ENCODE measurements around the gene EEF2. TPM values are rescaled to one million over a fixed set of nuclear protein-coding genes. Genes with fewer than 3 reads are reported as not detected.
"Not testable (repeated sequence)": the region's sequence is repeated elsewhere in the genome, so short reads cannot be mapped to it uniquely, and the experiment has no call there.

Gene EEF2
- polyA plus RNA-seq, 4 donors, result 1,542 to 1,906 (median 1,629) TPM

DNA sequence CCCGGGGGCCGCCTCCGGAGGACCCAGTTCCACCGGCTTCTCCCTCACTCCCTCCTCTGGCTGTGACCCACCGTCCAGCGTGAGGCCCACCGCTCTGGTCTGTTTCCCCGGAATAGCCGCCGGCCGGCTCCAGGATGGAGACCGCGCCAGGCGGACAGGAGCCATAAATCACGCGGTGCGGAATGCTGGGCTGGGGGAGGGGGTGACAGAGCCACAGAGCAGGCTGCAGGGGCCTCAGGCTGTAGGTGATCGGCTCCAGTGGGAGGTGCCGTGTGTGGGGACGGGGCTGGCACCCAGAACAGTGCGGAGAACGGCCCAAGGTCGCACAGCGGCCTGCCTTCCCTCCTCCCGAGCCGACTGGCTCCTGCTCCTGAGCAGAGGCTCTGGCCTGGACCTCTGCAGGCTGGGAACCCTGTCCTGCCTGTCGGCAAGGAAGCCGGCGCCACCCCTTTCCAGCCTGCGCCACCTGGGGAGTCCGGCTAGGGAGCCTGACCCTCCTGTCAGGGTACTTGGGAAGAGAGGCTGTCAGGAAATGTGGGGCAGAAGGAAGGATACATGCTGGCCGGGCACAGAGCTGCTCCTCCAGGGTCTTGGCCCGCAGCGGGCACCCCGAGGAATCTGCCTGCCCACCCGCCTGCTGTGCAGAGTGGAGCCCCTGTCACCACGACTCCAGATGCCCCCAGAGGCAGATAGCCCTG is 30.6 kb upstream of the EEF2 start:
- DNase-seq (ENCODE audit: low read depth in 4 of 4, low spot score in 3 of 4), result peak; percentile 68 to 83 (median 75)

DNA sequence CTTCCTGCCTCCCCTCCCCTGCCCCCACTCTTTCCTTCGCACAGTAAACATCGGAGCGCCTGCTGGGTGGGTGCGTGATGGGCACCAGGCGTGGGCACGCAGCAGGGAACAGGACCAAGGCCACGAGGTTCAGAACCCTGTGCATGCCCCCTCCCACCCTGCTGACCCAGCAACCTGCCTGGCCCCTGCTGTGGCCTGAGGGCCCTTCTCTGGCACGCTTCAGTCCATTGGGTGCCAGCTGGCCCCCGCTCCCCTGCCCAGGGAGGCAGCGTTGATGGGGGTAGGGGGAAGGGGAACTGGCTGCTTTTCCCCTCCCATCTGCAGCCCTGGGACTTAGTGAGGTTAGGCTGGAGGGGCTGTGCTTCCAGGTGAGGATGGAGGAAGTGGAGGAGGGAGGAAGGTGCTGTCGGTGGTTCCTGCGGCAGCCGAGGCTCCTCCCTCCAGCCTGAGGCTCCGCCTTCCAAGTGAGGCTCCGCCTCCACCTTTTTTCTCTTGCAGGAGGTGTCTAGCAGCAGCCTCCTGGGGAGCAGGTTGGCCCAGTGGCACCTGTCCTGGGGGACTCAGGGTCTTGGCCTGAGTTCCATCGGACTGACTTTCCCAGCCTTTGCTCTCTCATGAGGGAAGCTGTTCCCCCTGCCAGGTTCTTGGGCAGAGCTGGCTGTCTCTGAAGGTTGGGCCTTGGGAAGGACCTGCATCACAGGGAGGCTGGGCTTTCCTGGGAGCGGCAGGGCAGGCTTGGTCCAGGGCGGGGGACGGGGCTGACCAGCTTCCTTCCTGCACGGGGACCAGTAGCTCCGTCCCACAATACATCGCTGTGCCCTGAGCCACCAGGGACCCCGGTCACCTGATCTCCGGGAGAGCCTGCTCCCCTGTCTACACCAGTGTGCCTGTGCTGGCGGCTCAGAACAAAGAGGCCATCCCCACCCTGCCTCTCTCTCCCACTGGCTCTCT is 29.6 kb upstream of the EEF2 start:
- peak in 1 of 4 donors; percentile 34 for DNase-seq (ENCODE audit: low read depth in 4 of 4, low spot score in 3 of 4)

GRCh38 chr19:4013886-4014540 is 28.8 kb upstream of the EEF2 start:
- DNase-seq (ENCODE audit: low read depth in 4 of 4, low spot score in 3 of 4), result no peak

- no peak for DNase-seq (ENCODE audit: low read depth in 4 of 4, low spot score in 3 of 4)
These were observed 27.8 kb upstream of the EEF2 start for GRCh38 chr19:4012975-4013634.

DNA sequence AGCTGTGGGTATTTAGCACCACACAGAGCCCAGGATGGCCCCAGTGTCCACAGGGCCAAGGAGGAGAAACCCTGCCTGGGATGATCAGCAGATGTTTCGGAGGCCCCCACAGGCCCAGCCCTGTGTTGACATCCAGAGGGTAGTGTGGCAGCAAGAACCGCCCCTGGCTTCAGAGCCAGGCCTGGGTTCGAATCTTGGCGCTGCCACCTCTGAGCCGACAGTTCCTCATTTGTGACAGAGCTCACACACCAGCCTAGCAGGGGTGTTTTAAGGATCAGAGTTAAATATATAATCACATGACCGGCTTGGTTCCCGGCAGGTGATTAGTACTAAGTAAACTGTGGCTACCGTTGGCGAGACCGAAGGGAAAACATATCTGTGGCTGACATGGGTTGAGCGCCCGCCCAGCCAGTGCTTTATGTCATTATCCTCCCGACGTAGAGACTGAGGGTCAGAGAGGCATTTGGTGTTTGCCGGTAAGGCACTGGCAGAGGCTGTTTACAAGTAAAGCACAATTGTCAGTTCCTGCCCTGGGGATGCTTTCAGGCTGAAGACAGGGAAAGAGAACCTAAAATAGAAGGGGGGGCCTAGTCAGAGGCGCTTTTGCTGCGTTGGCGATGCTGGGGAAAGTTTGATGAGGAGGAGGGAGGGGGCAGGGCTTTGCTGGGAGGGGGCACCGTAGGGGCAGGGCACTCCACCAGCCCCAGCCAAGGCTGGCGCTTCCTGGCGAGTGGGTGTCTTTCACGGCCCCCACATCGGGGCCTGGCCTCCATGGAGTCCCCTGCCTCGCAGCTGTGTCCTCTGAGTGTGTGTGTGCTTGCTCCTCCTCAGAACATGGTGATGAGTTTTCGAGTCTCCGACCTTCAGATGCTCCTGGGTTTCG is 27.1 kb upstream of the EEF2 start:
- no peak for DNase-seq (ENCODE audit: low read depth in 4 of 4, low spot score in 3 of 4)

DNA sequence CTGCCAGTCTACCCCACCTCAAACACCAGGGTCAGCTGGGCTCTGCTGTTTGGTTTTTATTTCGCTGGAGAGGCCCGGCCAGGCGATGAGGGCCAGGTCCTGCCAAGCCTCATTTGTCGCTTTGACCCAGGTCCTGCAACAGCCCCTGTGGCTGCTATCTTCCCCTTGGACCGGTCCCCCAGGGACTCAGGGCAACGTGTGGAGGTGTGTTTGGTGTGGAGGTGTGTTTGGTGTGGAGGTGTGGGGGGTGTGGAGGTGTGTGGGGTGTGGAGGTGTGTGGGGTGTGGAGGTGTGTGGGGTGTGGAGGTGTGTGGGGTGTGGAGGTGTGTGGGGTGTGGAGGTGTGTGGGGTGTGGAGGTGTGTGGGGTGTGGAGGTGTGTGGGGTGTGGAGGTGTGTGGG is 26.2 kb upstream of the EEF2 start:
- DNase-seq (ENCODE audit: low read depth in 4 of 4, low spot score in 3 of 4), result not testable (repeated sequence)

DNA sequence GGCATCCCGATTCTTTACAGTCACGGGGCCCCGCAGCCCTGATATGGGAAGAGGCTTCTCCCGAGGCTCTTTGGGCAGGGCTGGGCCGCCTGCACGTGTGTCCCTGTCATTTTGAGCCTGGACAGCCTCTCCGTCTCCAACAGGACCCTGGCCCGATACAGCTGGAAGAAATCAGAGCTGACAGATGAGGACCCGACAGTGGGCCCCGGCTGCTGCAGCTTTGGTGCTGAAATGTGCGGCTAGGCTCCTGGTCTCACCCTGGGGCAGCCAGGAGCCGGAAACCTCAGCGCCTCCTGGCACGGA is 25.5 kb upstream of the EEF2 start:
- DNase-seq (ENCODE audit: low read depth in 4 of 4, low spot score in 3 of 4), result no peak

DNA sequence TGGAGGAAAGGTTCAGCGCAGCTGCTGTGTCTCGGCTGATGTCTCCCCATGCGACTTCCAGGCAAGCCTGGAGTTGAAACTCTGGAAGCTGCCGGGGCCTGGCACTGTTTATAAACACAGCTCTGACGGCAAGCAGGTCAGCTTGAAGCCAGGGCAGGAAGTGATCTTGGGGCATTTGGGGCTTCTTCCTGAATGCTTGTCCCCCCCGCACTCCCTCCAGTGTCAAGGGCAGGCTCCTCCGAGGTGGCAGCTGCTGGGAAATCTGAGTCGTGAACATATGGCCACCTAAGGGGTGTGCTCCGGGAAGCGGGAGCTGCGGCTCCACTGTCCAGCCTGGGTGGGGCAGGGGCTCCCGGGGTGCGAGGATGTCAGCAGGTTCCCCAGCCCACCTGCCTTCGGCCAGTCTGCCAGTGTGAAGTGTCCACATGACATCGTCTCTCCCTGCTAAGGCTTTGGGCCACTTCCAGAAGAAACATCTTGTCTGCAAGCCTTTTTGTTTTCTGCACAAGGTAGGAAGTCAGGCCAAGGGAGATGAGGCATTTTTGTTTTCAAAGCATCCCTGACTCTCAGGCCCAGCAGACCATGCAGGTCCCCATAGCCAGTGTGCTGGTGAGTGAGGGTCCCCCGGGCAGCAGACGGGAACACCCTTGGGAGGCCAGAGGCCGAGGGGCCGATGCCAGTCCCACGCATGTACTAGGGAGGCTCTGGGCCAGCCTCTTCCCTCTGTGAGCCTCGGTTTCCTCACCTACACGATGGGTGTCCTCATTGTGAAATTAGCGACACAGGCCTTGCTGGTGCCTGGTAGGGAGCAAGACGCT is 24.9 kb upstream of the EEF2 start:
- DNase-seq (ENCODE audit: low read depth in 4 of 4, low spot score in 3 of 4), result no peak

- DNase-seq (ENCODE audit: low read depth in 4 of 4, low spot score in 3 of 4), result no peak
These were observed 22.7 kb upstream of the EEF2 start for GRCh38 chr19:4007836-4008539.

DNA sequence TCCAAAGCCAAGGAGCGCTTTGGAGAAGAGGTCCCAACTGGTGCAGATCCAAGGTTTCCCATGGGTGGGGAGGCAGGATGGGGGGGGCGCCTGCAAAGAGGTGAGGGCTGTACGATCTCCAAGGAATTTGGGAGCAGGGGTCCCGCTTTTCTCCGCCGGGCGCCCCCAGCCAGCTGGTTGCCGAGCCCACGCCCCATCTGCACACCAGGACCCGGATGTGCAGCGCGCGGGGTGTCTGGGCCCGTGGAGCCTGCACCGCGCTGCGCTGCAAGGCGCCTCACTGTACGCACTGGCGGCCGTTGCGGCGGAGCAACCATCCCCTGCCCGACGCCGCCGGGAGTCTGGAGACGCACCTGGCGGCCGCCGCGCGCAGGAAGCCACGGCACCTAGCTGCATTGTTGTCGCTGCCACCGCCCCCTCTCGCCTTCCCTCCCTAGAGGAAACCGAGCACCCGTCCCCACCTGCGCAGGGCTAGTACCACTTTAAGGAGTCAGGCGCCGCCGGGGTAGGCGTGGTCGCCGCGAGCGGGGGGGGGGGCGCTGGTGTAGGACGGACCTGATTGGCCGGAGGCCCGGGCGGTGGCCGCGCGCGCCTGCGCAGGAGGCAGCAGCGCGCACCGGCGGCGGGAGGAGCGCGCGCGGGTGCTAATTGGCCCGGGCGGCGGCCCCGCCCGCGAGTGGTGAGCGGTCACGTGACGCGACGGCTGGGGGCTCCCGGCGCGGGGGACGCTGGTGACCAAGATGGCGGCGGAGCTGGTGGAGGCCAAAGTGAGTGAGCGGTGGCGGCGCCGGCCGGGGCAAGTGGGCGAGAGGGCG is 22.0 kb upstream of the EEF2 start, which contains the start of gene PIAS4:
TSS of gene PIAS4 (plus strand) at position 716 of the 815 bp plus-strand sequence. CDS start at position 741, 25 bp downstream.
- DNase-seq (ENCODE audit: low read depth in 4 of 4, low spot score in 3 of 4), result peak; percentile 87 to 95 (median 94)

DNA sequence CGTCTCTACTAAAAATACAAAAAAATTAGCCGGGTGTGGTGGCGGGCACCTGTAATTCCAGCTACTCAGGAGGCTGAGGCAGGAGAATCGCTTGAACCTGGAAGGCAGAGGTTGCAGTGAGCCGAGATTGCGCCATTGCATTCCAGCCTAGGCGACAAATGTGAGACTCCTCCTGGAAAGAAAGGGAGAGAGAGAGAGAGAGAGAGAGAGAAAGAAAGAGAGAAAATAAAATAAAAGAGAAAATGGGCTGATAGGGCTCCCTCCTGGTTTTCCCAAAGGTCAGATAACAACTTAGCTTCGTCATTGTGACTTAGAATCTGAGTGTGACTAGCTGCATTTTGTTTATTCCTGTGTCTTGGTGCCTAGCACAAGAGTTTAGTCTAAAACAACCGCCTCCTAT is 20.2 kb upstream of the EEF2 start:
- not testable (repeated sequence) for DNase-seq (ENCODE audit: low read depth in 4 of 4, low spot score in 3 of 4)

- DNase-seq (ENCODE audit: low read depth in 4 of 4, low spot score in 3 of 4), result not testable (repeated sequence)
These were observed 15.5 kb upstream of the EEF2 start for GRCh38 chr19:4000798-4001197.

DNA sequence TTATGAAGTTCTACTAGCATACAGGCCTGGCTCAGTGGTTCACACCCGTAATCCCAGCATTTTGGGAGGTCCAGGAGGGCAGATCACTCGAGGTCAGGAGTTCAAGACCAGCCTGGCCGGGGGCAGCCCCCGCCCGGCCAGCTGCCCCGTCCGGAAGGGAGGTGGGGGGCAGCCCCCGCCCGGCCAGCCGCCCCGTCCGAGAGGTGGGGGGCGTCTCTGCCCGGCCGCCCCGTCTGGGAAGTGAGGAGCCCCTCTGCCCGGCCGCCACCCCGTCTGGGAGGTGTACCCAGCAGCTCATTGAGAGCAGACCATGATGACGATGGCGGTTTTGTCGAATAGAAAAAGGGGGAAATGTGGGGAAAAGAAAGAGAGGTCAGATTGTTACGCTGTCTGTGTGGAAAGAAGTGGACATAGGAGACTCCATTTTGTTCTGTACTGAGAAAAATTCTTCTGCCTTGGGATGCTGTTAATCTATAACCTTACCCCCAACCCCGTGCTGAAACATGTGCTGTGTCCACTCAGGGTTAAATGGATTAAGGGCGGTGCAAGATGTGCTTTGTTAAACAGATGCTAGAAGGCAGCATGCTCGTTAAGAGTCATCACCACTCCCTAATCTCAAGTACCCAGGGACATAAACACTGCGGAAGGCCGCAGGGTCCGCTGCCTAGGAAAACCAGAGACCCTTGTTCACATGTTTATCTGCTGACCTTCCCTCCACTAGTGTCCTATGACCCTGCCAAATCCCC is 13.6 kb upstream of the EEF2 start:
- not testable (repeated sequence) for DNase-seq (ENCODE audit: low read depth in 4 of 4, low spot score in 3 of 4)

DNA sequence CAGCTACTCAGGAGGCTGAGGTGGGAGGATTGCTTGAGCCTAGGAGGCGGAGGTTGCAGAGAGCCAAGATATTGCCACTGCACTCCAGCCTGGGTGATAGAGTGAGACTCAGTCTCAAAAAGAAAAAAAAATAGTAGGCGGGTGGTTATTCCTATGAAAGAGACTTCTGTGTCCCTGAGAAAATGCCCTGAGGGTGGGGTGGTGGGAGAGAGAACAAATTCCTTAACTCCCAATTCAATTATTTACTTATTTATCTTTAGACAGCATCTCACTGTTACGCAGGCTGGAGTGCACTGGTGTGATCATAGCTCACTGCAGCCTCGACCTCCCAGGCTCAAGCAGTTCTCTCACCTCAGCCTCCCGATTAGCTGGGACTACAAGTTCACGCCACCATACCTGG is 10.3 kb upstream of the EEF2 start:
- DNase-seq (ENCODE audit: low read depth in 4 of 4, low spot score in 3 of 4), result no peak

DNA sequence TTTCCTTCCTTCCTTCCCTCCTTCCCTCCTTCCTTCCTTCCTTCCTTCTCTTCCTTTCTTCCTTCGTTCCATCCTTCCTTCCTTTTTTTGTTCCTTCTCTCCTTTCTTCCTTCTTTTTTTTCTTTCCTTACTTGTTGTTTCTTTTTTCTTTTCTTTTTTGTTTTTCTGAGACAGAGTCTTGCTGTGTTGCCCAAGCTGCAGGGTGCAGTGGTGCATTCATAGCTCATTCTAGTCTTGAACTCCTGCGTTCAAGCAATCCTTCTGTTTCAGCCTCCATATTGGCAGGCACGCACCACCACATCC is 5.5 kb upstream of the EEF2 start:
- no peak for DNase-seq (ENCODE audit: low read depth in 4 of 4, low spot score in 3 of 4)

- DNase-seq (ENCODE audit: low read depth in 4 of 4, low spot score in 3 of 4), result peak; percentile 69 to 79 (median 74)
These were observed 2.5 kb upstream of the EEF2 start for GRCh38 chr19:3987619-3988371.

Measured in right renal pelvis (tissue), 4 donors.